Neuron (in vitro differentiated cells): ENCODE results near the gene CCNB2.
"Not testable (repeated sequence)": the region's sequence is repeated elsewhere in the genome, so short reads cannot be mapped to it uniquely, and the experiment has no call there.

ENCODE experiments used
- H2AFZ ChIP-seq: one replicate; pipeline ENCODE4 v1.6.1; 2013; ENCODE audit warnings: low read depth, mild to moderate bottlenecking, inconsistent platforms, low read length, moderate library complexity
- H3K27me3 ChIP-seq: one replicate; pipeline ENCODE4 v1.6.1; 2013; ENCODE audit warnings: low read length; ENCODE audit not compliant: insufficient read depth
- H3K36me3 ChIP-seq: one replicate; pipeline ENCODE4 v1.6.1; 2013; ENCODE audit warnings: low read length; ENCODE audit not compliant: insufficient read depth
- H3K4me1 ChIP-seq: one replicate; pipeline ENCODE4 v1.6.1; 2013; ENCODE audit warnings: low read length; ENCODE audit not compliant: insufficient read depth
- H3K4me3 ChIP-seq: 2 replicates; pipeline ENCODE4 v1.5.1; 2013; ENCODE audit warnings: mild to moderate bottlenecking, low read length, moderate library complexity
- H3K9me3 ChIP-seq: one replicate; pipeline ENCODE4 v1.6.1; 2013; ENCODE audit warnings: low read length

The CCNB2 gene

GRCh38 chr15:59115047-59115446 lies 10.1 kb downstream of the CCNB2 start:
- H3K9me3 ChIP-seq = no peaks in the 10 kb centered on the region
- peaks cover 79% of the 10 kb centered on the region for H3K36me3 ChIP-seq
- no peaks in the 10 kb centered on the region for H3K27me3 ChIP-seq

GRCh38 chr15:59116141-59116540 lies 11.2 kb downstream of the CCNB2 start:
- Histone ChIP-seq H3K9me3 (no peaks in the 10 kb centered on the region), H2AFZ (no peak overlapping the region), H3K36me3 (peaks cover 79% of the 10 kb centered on the region), H3K27me3 (no peaks in the 10 kb centered on the region), H3K4me3 (no peak overlapping the region), H3K4me1 (no peaks in the 10 kb centered on the region)

More at GRCh38 chr15:59115047-59115446, 10.1 kb downstream of the CCNB2 start:
- Histone ChIP-seq H2AFZ (no peak overlapping the region), H3K4me3 (no peak overlapping the region), H3K4me1 (no peaks in the 10 kb centered on the region)

GRCh38 chr15:59116771-59117170 lies 11.8 kb downstream of the CCNB2 start:
- Histone ChIP-seq H3K4me3 (no peak overlapping the region), H3K27me3 (no peaks in the 10 kb centered on the region), H3K4me1 (no peaks in the 10 kb centered on the region), H2AFZ (no peak overlapping the region), H3K9me3 (no peaks in the 10 kb centered on the region), H3K36me3 (peaks cover 77% of the 10 kb centered on the region)

- Histone ChIP-seq H3K36me3 (peaks cover 83% of the 10 kb centered on the region), H3K27me3 (no peaks in the 10 kb centered on the region), H3K4me1 (no peaks in the 10 kb centered on the region), H3K9me3 (peaks cover 2% of the 10 kb centered on the region), H3K4me3 (no peak overlapping the region), H2AFZ (no peak overlapping the region)
Measured at GRCh38 chr15:59119625-59120024, 14.7 kb downstream of the CCNB2 start.

GRCh38 chr15:59120937-59121336 lies 16.0 kb downstream of the CCNB2 start:
- no peaks in the 10 kb centered on the region for H3K4me1 ChIP-seq
- H3K4me3 ChIP-seq = no peak overlapping the region
- no peak overlapping the region for H2AFZ ChIP-seq
- no peaks in the 10 kb centered on the region for H3K27me3 ChIP-seq
- peaks cover 83% of the 10 kb centered on the region for H3K36me3 ChIP-seq
- H3K9me3 ChIP-seq = peaks cover 4% of the 10 kb centered on the region

- H2AFZ ChIP-seq = no peak overlapping the region
- H3K9me3 ChIP-seq = peaks cover 8% of the 10 kb centered on the region
- H3K27me3 ChIP-seq = no peaks in the 10 kb centered on the region
- no peak overlapping the region for H3K4me3 ChIP-seq
- peaks cover 55% of the 10 kb centered on the region for H3K36me3 ChIP-seq
- no peaks in the 10 kb centered on the region for H3K4me1 ChIP-seq
Measured at GRCh38 chr15:59124261-59124660, 19.3 kb downstream of the CCNB2 start.

GRCh38 chr15:59125683-59126082 lies 20.7 kb downstream of the CCNB2 start:
- Histone ChIP-seq H3K36me3 (peaks cover 49% of the 10 kb centered on the region), H3K9me3 (peaks cover 14% of the 10 kb centered on the region)
- not testable (repeated sequence) for H3K27me3 ChIP-seq, H3K4me1 ChIP-seq, H2AFZ ChIP-seq, H3K4me3 ChIP-seq

- H3K36me3 ChIP-seq = peaks cover 55% of the 10 kb centered on the region
- H2AFZ ChIP-seq, H3K4me3 ChIP-seq, H3K4me1 ChIP-seq, H3K27me3 ChIP-seq: not testable (repeated sequence)
- peaks cover 17% of the 10 kb centered on the region for H3K9me3 ChIP-seq
Measured at GRCh38 chr15:59127255-59127654, 22.3 kb downstream of the CCNB2 start.

- Histone ChIP-seq H3K4me3 (no peak overlapping the region), H3K9me3 (peaks cover 13% of the 10 kb centered on the region), H3K36me3 (peaks cover 57% of the 10 kb centered on the region), H2AFZ (no peak overlapping the region), H3K27me3 (no peaks in the 10 kb centered on the region), H3K4me1 (no peaks in the 10 kb centered on the region)
Measured at GRCh38 chr15:59131456-59131855, 26.5 kb downstream of the CCNB2 start.

- Histone ChIP-seq H3K27me3 (no peaks in the 10 kb centered on the region), H3K4me1 (no peaks in the 10 kb centered on the region), H3K4me3 (no peak overlapping the region), H3K36me3 (peaks cover 64% of the 10 kb centered on the region), H3K9me3 (peaks cover 11% of the 10 kb centered on the region), H2AFZ (no peak overlapping the region)
Measured at GRCh38 chr15:59131969-59132562, 27.1 kb downstream of the CCNB2 start.

- peaks cover 9% of the 10 kb centered on the region for H3K9me3 ChIP-seq
- H3K36me3 ChIP-seq = peaks cover 77% of the 10 kb centered on the region
- H2AFZ ChIP-seq = no peak overlapping the region
- H3K4me3 ChIP-seq = no peak overlapping the region
- H3K27me3 ChIP-seq = no peaks in the 10 kb centered on the region
- no peaks in the 10 kb centered on the region for H3K4me1 ChIP-seq
Measured at GRCh38 chr15:59133929-59134427, 29.0 kb downstream of the CCNB2 start.

- Histone ChIP-seq H3K27me3 (no peaks in the 10 kb centered on the region), H3K36me3 (peaks cover 71% of the 10 kb centered on the region), H2AFZ (no peak overlapping the region), H3K9me3 (no peaks in the 10 kb centered on the region), H3K4me1 (no peaks in the 10 kb centered on the region), H3K4me3 (no peak overlapping the region)
Measured at GRCh38 chr15:59137566-59137965, 32.6 kb downstream of the CCNB2 start.

- Histone ChIP-seq H3K27me3 (no peaks in the 10 kb centered on the region), H3K36me3 (peaks cover 67% of the 10 kb centered on the region), H3K4me3 (no peak overlapping the region), H3K4me1 (no peaks in the 10 kb centered on the region), H2AFZ (no peak overlapping the region), H3K9me3 (no peaks in the 10 kb centered on the region)
Measured at GRCh38 chr15:59138243-59138642, 33.3 kb downstream of the CCNB2 start.
